ENCODE data around the gene OR10AD1. TPM values are rescaled to one million over a fixed set of nuclear protein-coding genes. Genes with fewer than 3 reads are reported as not detected.

Gene OR10AD1
- total RNA-seq, 1 experiment from 2014 or later, result not detected

GRCh38 chr12:48194799-48195201 is 8.3 kb downstream of the OR10AD1 start (continued):
- TF ChIP-seq ZNF416 (CRISPR knock-in tag; IDR thresholded peaks at IDR 0.05), result no peak
- TF ChIP-seq TEAD4 (CRISPR knock-in tag; IDR thresholded peaks at IDR 0.05), result no peak
- TF ChIP-seq STAT6 (CRISPR knock-in tag; conservative IDR thresholded peaks at IDR 0.05; ENCODE audit: low read depth), result no peak

GRCh38 chr12:48193623-48194022 is 9.5 kb downstream of the OR10AD1 start:
- H3K27ac Mint-ChIP-seq, result no peak overlapping the region
- H3K4me1 Mint-ChIP-seq, result 0 out of 2 replicates have a peak, but pooled peaks cover 7% of the 10 kb centered on the region

More at GRCh38 chr12:48193623-48194022, 9.5 kb downstream of the OR10AD1 start:
- H3K9me3 Mint-ChIP-seq, result 0 out of 2 replicates have a peak, but pooled peaks cover 3% of the 10 kb centered on the region
- ATAC-seq (no peak), DNase-seq (ENCODE audit: low spot score) (no peak)
- no peak overlapping the region for H3K4me3 Mint-ChIP-seq
- peaks cover 70% of the 10 kb centered on the region for H3K27me3 Mint-ChIP-seq (ENCODE audit: low read depth)
- H3K36me3 Mint-ChIP-seq, result no peaks in the 10 kb centered on the region
- POLR2A ChIA-PET, result interaction anchor here (0.6 kb wide), 1 partner anchor 51 kb away, joined by 3 read pairs; no protein-coding TSS in a partner anchor
- CTCF ChIA-PET, result interaction anchor here (0.8 to 1.4 kb wide), 2 partner anchors 424 to 425 kb away, joined by 3 to 4 read pairs; no protein-coding TSS in a partner anchor
- no peak for TF ChIP-seq FOXP1 (CRISPR knock-in tag; IDR thresholded peaks at IDR 0.05; ENCODE audit: borderline replicate concordance)
- no peak for TF ChIP-seq ESRRA (CRISPR knock-in tag; IDR thresholded peaks at IDR 0.05; ENCODE audit: borderline replicate concordance)
- TF ChIP-seq ZNF263 (CRISPR knock-in tag; IDR thresholded peaks at IDR 0.05; ENCODE audit: low read depth), result no peak
- no peak for TF ChIP-seq EMX1 (CRISPR knock-in tag; IDR thresholded peaks at IDR 0.05)
- no peak for TF ChIP-seq HMGA2 (CRISPR knock-in tag; IDR thresholded peaks at IDR 0.05)
- no peak for TF ChIP-seq CTCF (IDR thresholded peaks at IDR 0.05)
- no peak for TF ChIP-seq USF1 (CRISPR knock-in tag; IDR thresholded peaks at IDR 0.05)
- no peak for TF ChIP-seq ATF2 (CRISPR knock-in tag; IDR thresholded peaks at IDR 0.05; ENCODE audit: borderline replicate concordance, low read depth)
- TF ChIP-seq ZNF121 (CRISPR knock-in tag; IDR thresholded peaks at IDR 0.05), result no peak
- TF ChIP-seq ZBTB21 (CRISPR knock-in tag; IDR thresholded peaks at IDR 0.05; ENCODE audit: borderline replicate concordance), result no peak
- TF ChIP-seq E2F1 (CRISPR knock-in tag; IDR thresholded peaks at IDR 0.05), result no peak
- no peak for TF ChIP-seq HMGXB4 (CRISPR knock-in tag; IDR thresholded peaks at IDR 0.05)
- no peak for TF ChIP-seq SMAD4 (CRISPR knock-in tag; IDR thresholded peaks at IDR 0.05)
- no peak for TF ChIP-seq JAZF1 (CRISPR knock-in tag; IDR thresholded peaks at IDR 0.05)
- no peak for TF ChIP-seq CREB1 (CRISPR knock-in tag; IDR thresholded peaks at IDR 0.05)
- TF ChIP-seq TCF7 (CRISPR knock-in tag; IDR thresholded peaks at IDR 0.05; ENCODE audit: low read depth), result no peak
- no peak for TF ChIP-seq IRF1 (CRISPR knock-in tag; IDR thresholded peaks at IDR 0.05)
- TF ChIP-seq SOX15 (CRISPR knock-in tag; IDR thresholded peaks at IDR 0.05), result no peak
- TF ChIP-seq NFYB (CRISPR knock-in tag; conservative IDR thresholded peaks at IDR 0.05; ENCODE audit: low read depth), result no peak

All from WTC11 (cell line).